Ammon's horn (tissue), 1 donor: ENCODE results near the gene PRAMEF15.
"Not testable (repeated sequence)": the region's sequence is repeated elsewhere in the genome, so short reads cannot be mapped to it uniquely, and the experiment has no call there.

ENCODE experiments used
- DNase-seq: peaks from one replicate; pipeline ENCODE4 v3.0.0-alpha.2; 2016; ENCODE audit warnings: low spot score

The PRAMEF15 gene

GRCh38 chr1:13315281-13315680 lies at the start of gene PRAMEF15:
PRAMEF15 (plus strand) TSS chr1:13315581; CDS start chr1:13318408, 2,827 bp downstream.
- not testable (repeated sequence) for DNase-seq

- DNase-seq, result not testable (repeated sequence)
Measured at GRCh38 chr1:13277016-13277415, 38.4 kb upstream of the PRAMEF15 start.

GRCh38 chr1:13279617-13280016 lies 35.8 kb upstream of the PRAMEF15 start:
- DNase-seq, result not testable (repeated sequence)

GRCh38 chr1:13285037-13285436 lies 30.3 kb upstream of the PRAMEF15 start, which contains the start of gene PRAMEF8:
PRAMEF8 (minus strand) TSS chr1:13285137; CDS start chr1:13284091, 1,046 bp downstream.
- not testable (repeated sequence) for DNase-seq

GRCh38 chr1:13289030-13289429 lies 26.4 kb upstream of the PRAMEF15 start:
- DNase-seq, result not testable (repeated sequence)

GRCh38 chr1:13297216-13297931 lies 18.0 kb upstream of the PRAMEF15 start:
- not testable (repeated sequence) for DNase-seq

GRCh38 chr1:13298699-13299098 lies 16.7 kb upstream of the PRAMEF15 start:
- DNase-seq, result not testable (repeated sequence)

- DNase-seq, result not testable (repeated sequence)
Measured at GRCh38 chr1:13302197-13302596, 13.2 kb upstream of the PRAMEF15 start.

GRCh38 chr1:13303239-13303638 lies 12.1 kb upstream of the PRAMEF15 start, which contains the start of gene PRAMEF33:
PRAMEF33 (plus strand) TSS chr1:13303539; CDS start chr1:13305955, 2,416 bp downstream.
- not testable (repeated sequence) for DNase-seq

- DNase-seq, result not testable (repeated sequence)
Measured at GRCh38 chr1:13342496-13342895, 27.1 kb downstream of the PRAMEF15 start.

GRCh38 chr1:13347034-13347433 lies 31.7 kb downstream of the PRAMEF15 start, which contains the start of gene PRAMEF14:
PRAMEF14 (minus strand) TSS chr1:13347134; CDS start chr1:13345314, 1,820 bp downstream.
- DNase-seq, result not testable (repeated sequence)

- DNase-seq, result not testable (repeated sequence)
Measured at GRCh38 chr1:13353476-13353875, 38.1 kb downstream of the PRAMEF15 start.

GRCh38 chr1:13354475-13354874 lies 39.1 kb downstream of the PRAMEF15 start:
- not testable (repeated sequence) for DNase-seq

GRCh38 chr1:13356774-13357173 lies 41.4 kb downstream of the PRAMEF15 start:
- peak; percentile 62 for DNase-seq

GRCh38 chr1:13362364-13362763 lies 47.0 kb downstream of the PRAMEF15 start:
- DNase-seq, result not testable (repeated sequence)

GRCh38 chr1:13364928-13365327 lies 49.5 kb downstream of the PRAMEF15 start:
- not testable (repeated sequence) for DNase-seq

GRCh38 chr1:13366536-13366935 lies 51.2 kb downstream of the PRAMEF15 start:
- not testable (repeated sequence) for DNase-seq

- DNase-seq, result not testable (repeated sequence)
Measured at GRCh38 chr1:13368544-13368943, 53.2 kb downstream of the PRAMEF15 start.
